ENCODE data around the gene XRCC5.
"Not testable (repeated sequence)": the region's sequence is repeated elsewhere in the genome, so short reads cannot be mapped to it uniquely, and the experiment has no call there.

Gene XRCC5

DNA sequence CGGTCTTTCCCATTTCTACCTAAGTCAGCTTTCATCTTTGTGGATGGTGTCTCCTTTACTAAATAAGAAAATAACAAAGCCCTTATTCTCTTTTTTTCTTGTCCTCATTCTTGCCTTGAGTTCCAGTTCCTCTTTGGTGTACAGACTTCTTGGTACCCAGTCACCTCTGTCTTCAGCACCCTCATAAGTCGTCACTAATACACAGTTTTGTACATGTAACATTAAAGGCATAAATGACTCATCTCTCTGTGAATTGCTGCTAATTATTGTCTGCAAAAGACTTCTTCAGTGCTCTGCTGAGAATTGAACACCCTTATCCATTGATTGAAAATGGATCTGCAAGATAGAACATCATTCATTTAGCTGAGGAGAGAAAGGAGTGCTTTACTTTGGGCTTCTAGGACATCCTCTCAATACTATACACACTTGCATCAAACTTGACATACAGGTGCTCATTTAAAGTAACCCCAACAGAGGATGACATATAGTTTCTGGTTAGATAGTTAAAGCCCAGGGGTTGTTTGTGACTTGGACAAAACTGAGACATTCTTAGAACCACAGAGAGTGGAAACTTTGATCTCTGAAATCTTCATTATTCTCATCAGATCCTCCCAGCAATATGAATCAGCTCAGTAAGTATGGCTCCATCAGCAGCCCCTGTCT, 97.0 kb downstream of the XRCC5 start:
- no peak overlapping the region for H3K4me3 ChIP-seq
- intact Hi-C loops (cut with DNase I; ENCODE audit: low total_unique reads) = no loop called here
- H3K27ac ChIP-seq = no peak overlapping the region
- no peak for DNase-seq
- TF ChIP-seq, protein P1, sequence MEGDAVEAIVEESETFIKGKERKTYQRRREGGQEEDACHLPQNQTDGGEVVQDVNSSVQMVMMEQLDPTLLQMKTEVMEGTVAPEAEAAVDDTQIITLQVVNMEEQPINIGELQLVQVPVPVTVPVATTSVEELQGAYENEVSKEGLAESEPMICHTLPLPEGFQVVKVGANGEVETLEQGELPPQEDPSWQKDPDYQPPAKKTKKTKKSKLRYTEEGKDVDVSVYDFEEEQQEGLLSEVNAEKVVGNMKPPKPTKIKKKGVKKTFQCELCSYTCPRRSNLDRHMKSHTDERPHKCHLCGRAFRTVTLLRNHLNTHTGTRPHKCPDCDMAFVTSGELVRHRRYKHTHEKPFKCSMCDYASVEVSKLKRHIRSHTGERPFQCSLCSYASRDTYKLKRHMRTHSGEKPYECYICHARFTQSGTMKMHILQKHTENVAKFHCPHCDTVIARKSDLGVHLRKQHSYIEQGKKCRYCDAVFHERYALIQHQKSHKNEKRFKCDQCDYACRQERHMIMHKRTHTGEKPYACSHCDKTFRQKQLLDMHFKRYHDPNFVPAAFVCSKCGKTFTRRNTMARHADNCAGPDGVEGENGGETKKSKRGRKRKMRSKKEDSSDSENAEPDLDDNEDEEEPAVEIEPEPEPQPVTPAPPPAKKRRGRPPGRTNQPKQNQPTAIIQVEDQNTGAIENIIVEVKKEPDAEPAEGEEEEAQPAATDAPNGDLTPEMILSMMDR (IDR thresholded peaks at IDR 0.05) = no peak
- no peaks in the 10 kb centered on the region for H3K27me3 ChIP-seq
- peaks cover 63 to 77% (median 70%) of the 10 kb centered on the region in 3 donors for H3K36me3 ChIP-seq
- no peaks in the 10 kb centered on the region for H3K9me3 ChIP-seq
- no peaks in the 10 kb centered on the region for H3K4me1 ChIP-seq

DNA sequence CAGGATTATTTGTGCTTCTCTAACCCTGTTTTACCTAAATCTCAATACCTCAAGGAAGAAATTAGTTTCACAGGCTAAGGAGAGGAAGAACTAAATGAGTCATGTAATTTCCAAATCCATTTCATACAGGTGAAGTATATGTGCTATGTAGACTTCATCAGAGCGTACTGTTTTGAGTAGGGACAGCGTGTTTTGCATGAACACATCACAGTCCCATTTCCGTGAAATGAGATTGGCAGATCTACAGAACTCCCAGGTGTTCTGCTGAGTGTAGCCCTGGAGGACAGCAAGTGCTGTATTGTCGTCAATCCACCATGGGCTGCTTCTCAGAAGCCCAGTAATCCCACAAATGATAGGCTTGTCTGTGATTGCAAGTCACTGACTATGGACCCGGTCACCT, 97.7 kb downstream of the XRCC5 start:
- no peaks in the 10 kb centered on the region for H3K27me3 ChIP-seq
- intact Hi-C loops (cut with DNase I; ENCODE audit: low total_unique reads) = no loop called here
- H3K27ac ChIP-seq = no peak overlapping the region
- no peaks in the 10 kb centered on the region for H3K9me3 ChIP-seq
- H3K4me3 ChIP-seq = no peak overlapping the region
- no peak for DNase-seq
- peaks cover 57 to 71% (median 64%) of the 10 kb centered on the region in 3 donors for H3K36me3 ChIP-seq
- TF ChIP-seq, protein P1 (IDR thresholded peaks at IDR 0.05) = no peak
- no peaks in the 10 kb centered on the region for H3K4me1 ChIP-seq

DNA sequence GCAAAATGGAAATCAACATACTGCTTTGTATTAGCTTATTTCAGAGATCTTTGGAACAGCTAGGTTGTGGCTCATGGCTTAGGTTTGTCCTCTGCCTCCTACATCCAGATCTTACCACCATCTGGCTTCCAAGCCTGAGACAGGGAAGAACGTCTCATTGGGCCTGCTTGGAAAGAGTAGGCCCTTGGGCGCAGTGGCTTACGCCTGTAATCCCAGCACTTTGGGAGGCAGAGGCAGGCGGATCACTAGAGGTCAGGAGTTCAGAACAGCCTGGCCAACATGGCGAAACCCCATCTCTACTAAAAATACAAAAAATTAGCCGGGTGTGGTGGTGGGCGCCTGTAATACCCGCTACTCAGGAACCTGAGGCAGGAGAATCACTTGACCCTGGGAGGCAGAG, 99.5 kb downstream of the XRCC5 start:
- H3K27ac ChIP-seq; H3K9me3 ChIP-seq; intact Hi-C loops (cut with DNase I; ENCODE audit: low total_unique reads); H3K4me3 ChIP-seq; H3K4me1 ChIP-seq; H3K27me3 ChIP-seq; DNase-seq: not testable (repeated sequence)
- peaks cover 47 to 58% (median 48%) of the 10 kb centered on the region in 3 donors for H3K36me3 ChIP-seq

DNA sequence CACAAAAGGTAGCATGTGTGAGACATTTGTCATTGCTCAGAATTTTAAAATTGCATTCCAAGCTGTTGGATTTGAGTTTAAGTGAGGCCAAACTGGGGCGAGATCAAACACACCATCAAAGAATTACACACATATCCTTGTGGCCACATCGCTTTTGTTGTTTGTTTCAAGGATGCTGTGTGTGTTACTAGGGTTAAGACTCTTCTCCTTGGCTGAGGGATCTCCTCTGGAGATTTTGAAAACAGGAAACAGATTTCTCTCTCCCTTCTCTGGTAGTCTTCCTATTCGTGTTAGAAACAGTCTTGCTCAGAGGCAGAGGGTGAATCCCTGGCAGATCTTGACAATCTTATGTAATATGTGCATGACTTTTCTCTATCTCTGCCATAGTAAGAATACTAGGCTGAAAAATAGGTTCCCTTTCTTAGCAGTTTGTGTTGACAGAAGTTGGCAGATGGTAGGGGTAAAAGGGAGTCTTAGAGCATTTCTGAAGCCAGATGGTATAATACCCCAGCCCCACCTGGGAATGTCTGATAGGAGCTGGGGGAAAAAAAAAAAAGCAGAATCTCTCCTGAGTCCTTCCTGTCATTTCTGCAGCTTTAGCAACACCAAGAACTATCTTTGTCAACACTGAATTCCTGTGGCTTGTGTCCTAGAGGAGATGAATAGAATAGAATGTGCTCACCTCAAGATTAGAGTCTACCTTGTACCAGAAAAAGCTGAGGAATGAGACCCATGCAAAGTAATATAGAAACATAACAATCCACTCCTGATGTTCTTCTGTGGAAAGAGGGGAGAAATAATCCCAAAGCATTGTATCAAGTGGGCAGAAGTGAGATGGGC, 101.8 kb downstream of the XRCC5 start:
- Histone ChIP-seq H3K9me3 (no peaks in the 10 kb centered on the region), H3K4me1 (no peaks in the 10 kb centered on the region), H3K36me3 (peaks cover 25 to 35% (median 27%) of the 10 kb centered on the region in 3 donors), H3K27me3 (no peaks in the 10 kb centered on the region), H3K4me3 (no peak overlapping the region), H3K27ac (no peak overlapping the region)
- intact Hi-C loops (cut with DNase I; ENCODE audit: low total_unique reads) = no loop called here
- TF ChIP-seq, protein P1 (IDR thresholded peaks at IDR 0.05) = no peak
- DNase-seq = no peak

DNA sequence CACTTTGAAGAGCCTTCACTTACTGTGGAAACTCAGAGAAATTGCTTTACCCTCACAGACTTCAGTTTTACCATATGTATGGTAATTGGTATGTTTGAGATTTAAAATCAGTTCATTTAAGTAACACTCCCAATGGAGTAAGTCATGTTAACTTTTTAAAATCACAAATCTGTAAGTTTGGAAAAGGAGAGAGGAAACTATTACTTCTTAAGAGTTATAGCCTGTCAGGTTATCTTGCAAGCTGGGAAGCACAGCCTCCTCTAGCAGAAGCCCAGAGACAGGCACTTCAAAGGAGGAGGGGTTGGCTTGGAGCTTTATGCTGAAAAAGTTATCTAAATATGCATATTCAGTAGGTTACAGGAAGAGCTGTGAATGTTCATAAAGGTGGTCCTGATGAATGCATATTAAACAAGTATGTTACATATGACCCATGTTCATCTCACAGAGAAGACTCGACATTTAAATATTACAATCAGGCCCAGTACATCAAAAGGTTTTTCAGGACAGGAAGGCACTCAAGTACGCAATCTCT, 102.5 kb downstream of the XRCC5 start:
- no peak for DNase-seq
- intact Hi-C loops (cut with DNase I; ENCODE audit: low total_unique reads) = no loop called here
- no peaks in the 10 kb centered on the region for H3K9me3 ChIP-seq
- peaks cover 17 to 28% (median 19%) of the 10 kb centered on the region in 3 donors for H3K36me3 ChIP-seq
- no peaks in the 10 kb centered on the region for H3K4me1 ChIP-seq
- H3K27me3 ChIP-seq = no peaks in the 10 kb centered on the region
- TF ChIP-seq, protein P1 (IDR thresholded peaks at IDR 0.05) = no peak
- no peak overlapping the region for H3K4me3 ChIP-seq
- H3K27ac ChIP-seq = no peak overlapping the region

DNA sequence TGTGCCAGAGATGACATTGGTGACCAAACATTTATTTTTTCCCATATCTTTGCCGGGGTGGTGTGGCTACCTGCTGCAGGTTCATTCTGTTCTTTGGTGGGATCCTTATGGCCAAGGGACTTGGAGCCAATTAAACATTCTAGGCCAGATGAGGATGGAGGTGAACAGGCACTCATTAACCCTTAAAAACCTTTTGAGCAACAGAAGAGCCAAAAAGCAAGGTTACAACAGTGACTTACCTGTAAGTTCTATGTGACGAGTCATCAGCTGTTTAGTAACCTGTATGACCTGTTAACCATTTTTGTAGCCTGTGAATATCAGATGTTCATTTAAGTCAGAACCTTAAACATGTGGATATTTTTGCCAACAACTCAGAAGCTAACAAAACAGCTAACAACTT, 105.6 kb downstream of the XRCC5 start:
- H3K4me1 ChIP-seq = no peaks in the 10 kb centered on the region
- intact Hi-C loops (cut with DNase I; ENCODE audit: low total_unique reads) = no loop called here

More for the DNA sequence above, 105.6 kb downstream of the XRCC5 start:
- no peaks in the 10 kb centered on the region for H3K9me3 ChIP-seq
- no peaks in the 10 kb centered on the region for H3K27me3 ChIP-seq
- DNase-seq = no peak
- H3K36me3 ChIP-seq = peaks cover 0 to 1% (median 0%) of the 10 kb centered on the region in 3 donors
- H3K27ac ChIP-seq = no peak overlapping the region
- TF ChIP-seq, protein P1 (IDR thresholded peaks at IDR 0.05) = no peak
- H3K4me3 ChIP-seq = no peak overlapping the region
